ENCODE results near the gene GAGE13.
"Not testable (repeated sequence)": the region's sequence is repeated elsewhere in the genome, so short reads cannot be mapped to it uniquely, and the experiment has no call there.

GRCh38 chrX:49344496-49345175 is 13.3 kb downstream of the GAGE13 start:
- not testable (repeated sequence) for TF ChIP-seq CTCF (conservative IDR thresholded peaks at IDR 0.05; ENCODE audit: low read depth, low read length); EZH2 (IDR thresholded peaks at IDR 0.05; ENCODE audit: low read length, unreplicated experiment); EZH2phosphoT487 (IDR thresholded peaks at IDR 0.05; ENCODE audit: borderline replicate concordance, low read length)
